HG03196 (cell line): Measurements from ENCODE around the gene SRSF3.
"Not testable (repeated sequence)": the region's sequence is repeated elsewhere in the genome, so short reads cannot be mapped to it uniquely, and the experiment has no call there.

ENCODE experiments used
- ATAC-seq: cut with Tn5 transposase; IDR thresholded peaks from one replicate; pipeline ENCODE4 v1.9.1; 2021; ENCODE audit not compliant: unreplicated experiment

The SRSF3 gene

DNA sequence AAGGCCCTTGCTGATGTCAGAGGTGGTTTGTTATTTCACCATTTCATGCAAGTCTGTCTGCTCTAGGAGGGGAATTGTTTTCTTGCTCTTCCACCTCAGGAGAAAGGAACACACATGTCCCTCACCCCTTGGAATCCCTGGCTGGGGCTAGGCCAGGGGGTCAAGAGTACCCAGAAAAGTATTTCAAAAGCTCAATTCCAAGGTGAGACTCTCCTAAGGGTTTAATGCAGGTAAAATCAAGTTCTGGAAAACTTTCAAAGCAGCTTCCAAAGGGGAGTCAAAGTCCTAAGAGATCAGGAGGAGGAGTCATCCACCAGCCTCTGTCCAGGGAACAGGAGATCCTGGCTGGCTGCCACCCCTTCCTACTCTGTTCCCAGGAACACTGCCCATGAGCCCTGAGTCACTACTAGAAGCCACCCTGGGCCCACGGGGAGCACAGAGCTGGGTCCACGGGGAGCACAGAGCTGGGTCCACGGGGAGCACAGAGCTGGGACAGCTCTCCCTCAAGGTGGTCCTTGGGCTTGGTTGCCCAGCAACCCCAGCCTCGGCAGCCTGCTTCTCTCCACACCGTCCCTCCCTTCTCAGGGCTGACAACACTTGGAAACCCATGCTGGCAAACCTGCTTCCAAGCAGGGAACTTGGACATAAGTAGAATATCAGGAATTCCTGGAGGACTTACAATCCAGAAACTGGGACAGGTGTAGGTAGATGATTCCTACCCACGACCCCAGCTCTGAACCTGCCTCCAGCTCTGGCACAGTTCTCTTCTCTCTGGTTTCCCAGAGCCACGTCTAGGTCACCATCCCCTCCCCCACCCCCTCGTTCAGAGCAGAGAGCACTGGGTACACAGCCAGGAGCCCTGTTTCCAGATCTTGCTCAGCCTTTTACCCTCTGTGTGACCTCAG, 49.0 kb downstream of the SRSF3 start:
- ATAC-seq = no peak

DNA sequence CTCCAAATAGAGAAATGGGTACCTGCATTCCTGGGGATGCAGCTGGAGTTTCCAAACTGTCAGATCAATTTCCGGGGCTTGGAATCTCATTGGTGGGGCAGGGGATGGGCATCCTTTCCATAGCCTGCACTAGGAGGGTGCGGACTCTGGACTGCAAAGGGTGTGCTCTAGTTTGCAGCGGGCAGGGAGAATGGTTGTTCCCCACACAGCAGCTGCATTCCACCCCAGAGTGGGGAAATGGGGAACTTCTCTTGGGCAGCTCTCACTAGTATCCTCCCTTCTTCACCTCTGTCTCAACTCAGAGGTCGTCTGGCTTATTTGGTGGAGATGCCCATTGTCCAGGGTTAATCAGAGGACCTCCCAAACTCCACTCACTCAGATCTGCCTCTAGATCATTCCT, 49.8 kb downstream of the SRSF3 start:
- ATAC-seq = no peak

DNA sequence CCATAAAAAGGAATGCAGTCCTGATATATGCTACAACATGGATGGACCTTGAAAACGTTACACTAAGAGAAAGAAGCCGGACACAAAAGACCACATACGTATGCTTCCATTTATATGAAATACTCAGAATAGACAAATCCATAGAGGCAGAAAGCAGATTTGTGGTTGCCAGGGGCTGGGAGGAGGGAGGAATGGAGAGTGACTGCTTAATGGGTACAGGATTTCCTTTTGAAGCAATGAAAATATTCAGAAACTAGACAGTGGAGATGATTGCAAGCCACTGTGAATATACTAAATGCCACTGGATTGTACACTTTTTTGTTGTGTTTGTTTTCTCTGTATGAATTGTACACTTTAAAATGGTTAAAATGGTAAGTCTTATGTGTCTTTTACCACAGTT, 54.9 kb downstream of the SRSF3 start:
- no peak for ATAC-seq

DNA sequence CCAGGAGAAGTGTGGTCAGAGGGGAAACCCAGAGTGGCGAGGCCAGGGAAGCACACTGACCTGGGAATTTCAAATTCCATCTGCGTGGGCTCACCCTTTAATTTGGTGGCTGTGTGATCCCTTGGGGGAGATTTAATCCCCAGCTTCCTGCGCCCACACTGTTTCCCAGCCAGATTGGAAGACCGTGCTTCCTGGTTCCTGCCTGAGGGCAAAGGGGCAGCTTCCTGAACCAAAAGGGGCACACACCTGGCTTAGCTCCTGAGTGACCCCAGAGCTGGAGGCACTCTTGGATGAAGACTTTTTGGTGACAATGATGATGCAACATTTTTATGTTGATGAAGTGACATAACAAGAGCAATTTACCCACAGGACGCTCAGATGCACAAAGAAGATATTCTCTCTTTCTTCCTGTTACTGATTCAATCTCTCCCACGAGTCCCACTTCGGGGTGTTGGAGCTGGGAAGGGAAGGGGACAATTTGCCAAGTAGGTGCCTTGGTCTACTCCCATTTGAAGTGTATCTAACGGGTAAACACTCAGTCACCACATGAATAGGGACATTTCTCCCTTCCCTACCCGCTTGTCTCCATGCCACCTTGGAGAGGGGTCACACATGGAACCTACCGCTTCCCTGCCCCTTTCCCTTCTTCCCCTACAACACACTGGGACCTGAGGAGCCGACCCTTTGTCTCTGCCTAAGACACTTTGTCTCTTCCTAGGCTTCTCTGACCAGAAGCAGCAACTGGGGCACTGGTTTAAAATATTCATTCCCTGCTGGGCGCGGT, 55.7 kb downstream of the SRSF3 start:
- no peak for ATAC-seq

DNA sequence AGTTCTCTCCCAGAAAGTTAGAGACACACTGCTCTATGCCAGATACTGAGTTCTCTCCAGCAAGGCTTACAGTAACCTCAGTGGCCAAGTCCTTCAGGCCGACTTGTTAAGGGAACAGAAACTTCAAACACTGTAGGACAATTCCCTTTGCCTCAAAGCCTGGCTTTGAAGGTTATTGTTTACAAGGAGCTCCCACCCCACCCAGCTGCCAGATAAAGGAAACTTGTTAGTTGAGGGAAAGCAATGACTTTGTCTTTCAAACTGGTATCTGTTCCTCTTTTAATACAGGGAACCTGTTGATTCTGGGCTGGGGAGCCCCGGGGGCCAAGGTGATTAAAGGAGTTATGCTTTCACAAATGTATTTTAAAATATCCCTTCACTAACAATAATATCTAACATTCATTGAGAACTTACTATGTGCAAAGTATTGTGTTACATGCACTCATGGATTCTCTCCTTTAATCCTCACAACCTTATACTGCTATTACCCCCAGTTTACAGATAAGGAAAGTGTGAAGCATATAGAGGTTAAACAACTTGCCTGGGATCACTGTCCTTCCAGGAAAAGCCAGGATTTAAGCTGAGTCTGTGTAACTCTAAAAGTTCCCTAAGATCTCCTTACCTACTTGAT, 56.8 kb downstream of the SRSF3 start:
- peak; percentile 61 for ATAC-seq

DNA sequence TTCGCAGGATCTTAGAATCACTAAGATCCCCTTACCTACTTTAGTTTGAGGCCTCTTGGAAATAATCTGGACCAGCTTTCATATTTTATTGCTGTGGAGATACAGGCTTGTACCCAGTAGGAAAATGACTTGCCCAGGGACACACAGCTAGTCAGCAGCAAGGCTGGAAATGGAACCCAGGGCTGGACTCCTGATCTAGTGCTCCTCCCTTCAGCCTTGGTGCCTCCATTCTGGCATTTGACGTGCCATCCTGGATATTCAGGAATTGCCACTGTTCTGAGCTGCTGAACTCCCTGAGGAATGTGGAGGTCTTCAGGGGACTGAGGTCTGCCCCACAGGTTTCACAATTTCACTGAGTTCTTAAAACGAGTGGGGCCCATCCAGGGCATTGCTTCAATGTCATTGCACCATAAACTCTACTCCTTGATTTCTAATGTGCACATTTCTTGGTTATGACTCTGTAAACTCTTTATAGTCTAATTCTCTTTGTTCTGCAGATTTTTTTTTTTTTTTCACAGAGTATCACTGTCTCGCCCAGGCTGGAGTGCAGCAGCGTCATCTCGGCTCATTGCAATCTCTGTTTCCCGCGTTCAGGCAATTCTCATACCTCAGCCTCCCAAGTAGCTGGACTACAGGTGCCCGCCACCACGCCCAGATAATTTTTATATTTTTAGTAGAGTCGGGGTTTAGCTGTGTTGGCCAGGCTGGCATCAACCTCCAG, 57.7 kb downstream of the SRSF3 start:
- no peak for ATAC-seq

DNA sequence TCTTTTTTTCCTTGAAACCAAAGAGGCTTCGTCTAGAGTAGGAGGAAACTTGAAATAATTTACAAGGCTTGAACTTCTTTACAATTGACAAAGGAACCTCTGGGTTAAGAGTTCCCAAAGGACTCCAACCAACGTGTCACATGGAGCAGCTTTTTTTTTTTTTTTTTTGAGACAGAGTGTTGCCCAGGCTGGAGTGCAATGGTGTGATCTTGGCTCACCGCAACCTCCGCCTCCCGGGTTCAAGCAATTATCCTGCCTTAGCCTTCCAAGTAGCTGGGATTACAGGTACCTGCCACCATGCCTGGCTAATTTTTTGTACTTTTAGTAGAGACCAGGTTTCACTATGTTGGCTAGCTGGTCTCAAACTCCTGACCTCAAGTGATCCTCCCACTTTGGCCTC, 60.3 kb downstream of the SRSF3 start:
- not testable (repeated sequence) for ATAC-seq
